ENCODE results near the gene RIMS4. TPM values are rescaled to one million over a fixed set of nuclear protein-coding genes. Genes with fewer than 3 reads are reported as not detected.

Gene RIMS4
- total and polyA plus RNA-seq, 3 donors from 2014 or later: 29.7 to 72.1 (median 32.1) TPM

DNA sequence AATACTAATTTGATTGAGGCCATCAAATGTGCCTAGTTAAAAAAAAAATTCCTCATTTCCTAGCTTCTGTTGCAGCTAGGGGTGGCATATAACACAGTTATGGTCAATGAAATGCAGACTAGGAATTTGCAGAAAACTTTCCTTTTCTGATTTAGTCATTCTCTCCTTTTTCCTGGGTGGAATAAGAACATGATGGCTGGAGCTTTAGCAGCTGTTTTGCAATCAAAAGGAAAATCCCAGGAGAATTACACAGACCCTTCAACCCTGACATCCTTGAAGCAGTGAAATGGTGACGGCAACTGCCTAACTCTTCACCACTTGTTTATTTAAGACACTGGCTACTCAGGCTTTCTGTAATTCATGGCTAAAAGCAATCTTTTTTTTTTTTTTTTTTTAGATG lies 23.1 kb upstream of the RIMS4 start:
- Histone ChIP-seq H3K4me3 (no peak overlapping the region), H3K27me3 (no peaks in the 10 kb centered on the region), H3K4me1 (no peaks in the 10 kb centered on the region), H3K27ac (no peak overlapping the region), H3K9me3 (no peaks in the 10 kb centered on the region), H3K36me3 (ENCODE audit: low read depth, missing control alignments) (no peaks in the 10 kb centered on the region)
- intact Hi-C loops (cut with DNase I; ENCODE audit: low total_unique reads): no loop called here
- 95 to 97% methylated on average over 1 of the region's 1 CpG for WGBS, 2 donors
- no peak for DNase-seq
- TF ChIP-seq, protein P1, sequence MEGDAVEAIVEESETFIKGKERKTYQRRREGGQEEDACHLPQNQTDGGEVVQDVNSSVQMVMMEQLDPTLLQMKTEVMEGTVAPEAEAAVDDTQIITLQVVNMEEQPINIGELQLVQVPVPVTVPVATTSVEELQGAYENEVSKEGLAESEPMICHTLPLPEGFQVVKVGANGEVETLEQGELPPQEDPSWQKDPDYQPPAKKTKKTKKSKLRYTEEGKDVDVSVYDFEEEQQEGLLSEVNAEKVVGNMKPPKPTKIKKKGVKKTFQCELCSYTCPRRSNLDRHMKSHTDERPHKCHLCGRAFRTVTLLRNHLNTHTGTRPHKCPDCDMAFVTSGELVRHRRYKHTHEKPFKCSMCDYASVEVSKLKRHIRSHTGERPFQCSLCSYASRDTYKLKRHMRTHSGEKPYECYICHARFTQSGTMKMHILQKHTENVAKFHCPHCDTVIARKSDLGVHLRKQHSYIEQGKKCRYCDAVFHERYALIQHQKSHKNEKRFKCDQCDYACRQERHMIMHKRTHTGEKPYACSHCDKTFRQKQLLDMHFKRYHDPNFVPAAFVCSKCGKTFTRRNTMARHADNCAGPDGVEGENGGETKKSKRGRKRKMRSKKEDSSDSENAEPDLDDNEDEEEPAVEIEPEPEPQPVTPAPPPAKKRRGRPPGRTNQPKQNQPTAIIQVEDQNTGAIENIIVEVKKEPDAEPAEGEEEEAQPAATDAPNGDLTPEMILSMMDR (IDR thresholded peaks at IDR 0.05): no peak
- TF ChIP-seq POLR2A (IDR thresholded peaks at IDR 0.05): no peak

DNA sequence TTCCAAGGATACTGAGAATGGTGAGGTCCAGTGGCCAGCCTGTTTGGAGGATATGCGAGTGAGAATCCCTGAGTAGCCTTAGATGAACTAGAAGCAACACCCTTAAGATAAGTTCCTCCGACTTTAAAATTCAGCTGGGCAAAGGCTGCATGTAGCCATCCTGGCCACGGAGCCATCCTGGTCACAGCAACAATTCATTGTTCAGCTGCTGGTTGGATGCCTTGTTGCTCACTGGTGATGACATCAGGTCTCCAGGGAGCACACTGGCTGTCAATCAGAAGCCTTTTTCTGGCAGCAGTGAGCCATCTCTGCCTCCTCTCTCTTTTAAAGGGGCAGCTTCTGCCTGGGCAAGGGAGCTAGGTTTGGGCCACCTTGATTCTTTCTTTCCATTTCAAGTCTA lies 22.4 kb upstream of the RIMS4 start:
- Histone ChIP-seq H3K27me3 (no peaks in the 10 kb centered on the region), H3K27ac (no peak overlapping the region), H3K36me3 (ENCODE audit: low read depth, missing control alignments) (no peaks in the 10 kb centered on the region), H3K4me3 (no peak overlapping the region), H3K9me3 (no peaks in the 10 kb centered on the region), H3K4me1 (no peaks in the 10 kb centered on the region)
- DNase-seq: no peak
- 44 to 60% methylated on average over 3 of the region's 3 CpGs for WGBS, 2 donors
- TF ChIP-seq, protein P1 (IDR thresholded peaks at IDR 0.05): no peak
- no peak for TF ChIP-seq POLR2A (IDR thresholded peaks at IDR 0.05)
- intact Hi-C loops (cut with DNase I; ENCODE audit: low total_unique reads): no loop called here

DNA sequence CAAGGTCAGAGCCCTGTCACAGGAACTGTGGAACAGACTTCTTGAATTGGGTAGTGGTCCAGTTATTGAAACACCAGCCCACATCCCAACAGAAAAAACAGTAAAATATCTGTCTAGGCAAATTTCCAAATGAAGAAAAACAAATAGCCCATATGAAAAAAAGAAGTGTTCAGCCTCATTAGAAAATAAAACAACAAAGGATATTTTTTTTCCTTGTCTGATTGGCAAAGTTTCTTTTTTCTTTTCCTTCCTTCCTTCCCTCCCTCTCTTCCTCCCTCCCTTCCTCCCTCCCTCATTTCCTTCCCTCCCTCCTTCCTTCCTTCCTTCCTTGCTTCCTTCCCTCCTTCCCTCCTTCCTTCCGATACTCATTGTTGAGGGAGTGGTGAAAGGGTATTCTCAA lies 20.6 kb upstream of the RIMS4 start:
- Histone ChIP-seq H3K4me1 (no peaks in the 10 kb centered on the region), H3K9me3 (no peaks in the 10 kb centered on the region), H3K4me3 (no peak overlapping the region), H3K36me3 (ENCODE audit: low read depth, missing control alignments) (no peaks in the 10 kb centered on the region), H3K27ac (no peak overlapping the region), H3K27me3 (no peaks in the 10 kb centered on the region)
- no peak for TF ChIP-seq POLR2A (IDR thresholded peaks at IDR 0.05)
- no peak for DNase-seq
- 78 to 79% methylated on average over 1 of the region's 1 CpG for WGBS, 2 donors
- intact Hi-C loops (cut with DNase I; ENCODE audit: low total_unique reads): no loop called here

DNA sequence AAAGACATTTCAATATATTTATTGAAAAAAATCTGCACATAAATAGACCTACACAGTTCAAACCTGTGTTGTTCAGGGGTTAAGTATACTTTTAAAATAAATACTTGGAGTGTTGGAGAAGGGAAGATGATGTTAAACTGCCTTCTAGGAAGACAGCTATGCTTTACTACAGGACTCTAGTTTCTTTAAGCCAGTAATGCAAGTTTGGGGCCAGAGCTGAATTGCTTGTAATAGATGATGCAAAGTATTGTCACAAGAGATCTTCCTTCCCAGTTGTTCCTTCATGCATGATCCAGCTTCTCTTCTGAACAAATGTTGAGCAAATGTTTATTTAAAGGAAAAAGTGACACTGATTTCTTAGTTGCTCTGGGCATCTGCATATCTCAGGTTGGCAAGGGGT lies 20.2 kb upstream of the RIMS4 start:
- intact Hi-C loops (cut with DNase I; ENCODE audit: low total_unique reads): no loop called here
- no peak for TF ChIP-seq POLR2A (IDR thresholded peaks at IDR 0.05)
- TF ChIP-seq, protein P1 (IDR thresholded peaks at IDR 0.05): no peak

DNA sequence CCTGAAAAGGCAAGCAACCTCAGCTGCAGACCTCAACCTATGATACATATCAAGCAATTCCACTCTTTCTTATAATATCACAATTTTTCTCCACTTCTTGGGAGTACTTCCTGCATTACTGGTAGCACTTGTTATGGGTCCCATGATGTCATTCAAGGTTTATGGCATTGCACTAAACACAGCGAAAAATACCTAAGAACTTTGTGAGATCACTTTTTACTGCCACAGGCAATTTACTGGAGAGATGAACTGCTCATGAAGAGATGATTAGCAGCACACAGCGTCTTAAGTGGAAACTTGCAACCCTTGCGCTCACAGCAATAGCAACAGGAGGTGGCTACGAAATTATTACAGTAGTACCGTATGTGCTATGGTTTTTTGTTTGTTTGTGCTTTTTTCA lies 19.3 kb upstream of the RIMS4 start:
- WGBS, 2 donors: 83 to 93% methylated on average over 5 of the region's 5 CpGs
- DNase-seq: no peak
- TF ChIP-seq POLR2A (IDR thresholded peaks at IDR 0.05): no peak
- TF ChIP-seq, protein P1 (IDR thresholded peaks at IDR 0.05): no peak

More for the DNA sequence above, 20.2 kb upstream of the RIMS4 start:
- Histone ChIP-seq H3K4me3 (no peak overlapping the region), H3K36me3 (ENCODE audit: low read depth, missing control alignments) (no peaks in the 10 kb centered on the region), H3K27ac (no peak overlapping the region), H3K9me3 (no peaks in the 10 kb centered on the region), H3K4me1 (no peaks in the 10 kb centered on the region), H3K27me3 (no peaks in the 10 kb centered on the region)
- DNase-seq: no peak

More for the DNA sequence above, 19.3 kb upstream of the RIMS4 start:
- H3K27ac ChIP-seq: no peak overlapping the region
- H3K4me1 ChIP-seq: no peaks in the 10 kb centered on the region
- no peaks in the 10 kb centered on the region for H3K27me3 ChIP-seq
- no peaks in the 10 kb centered on the region for H3K36me3 ChIP-seq (ENCODE audit: low read depth, missing control alignments)
- no peaks in the 10 kb centered on the region for H3K9me3 ChIP-seq
- H3K4me3 ChIP-seq: no peak overlapping the region
- intact Hi-C loops (cut with DNase I; ENCODE audit: low total_unique reads): no loop called here

Measured in testis (tissue), 3 donors.